Ovary (tissue), 3 donors: Measurements from ENCODE around the gene ZNF217.

Experiments
- POLR2A ChIP-seq: fragments of 450-650 bp; IDR thresholded peaks from one replicate; pipeline ENCODE4 v1.6.1; 2017; ENCODE audit warnings: antibody characterized with exemption, mild to moderate bottlenecking, moderate library complexity
- TF ChIP-seq, protein P1 (sequence below), 3 donors: fragments of 450-650 bp in 2 of 3; fragments of 200-600 bp in 1 of 3; IDR thresholded peaks; one replicate each; pipeline versions ENCODE4 v1.5.1 to v1.8.0; 2016 to 2022; ENCODE audit warnings: antibody characterized with exemption in 3 of 3, mild to moderate bottlenecking in 1 of 3
- donor health status: DM: no; HTN: no; CAD: no.

- TF ChIP-seq, protein P1, sequence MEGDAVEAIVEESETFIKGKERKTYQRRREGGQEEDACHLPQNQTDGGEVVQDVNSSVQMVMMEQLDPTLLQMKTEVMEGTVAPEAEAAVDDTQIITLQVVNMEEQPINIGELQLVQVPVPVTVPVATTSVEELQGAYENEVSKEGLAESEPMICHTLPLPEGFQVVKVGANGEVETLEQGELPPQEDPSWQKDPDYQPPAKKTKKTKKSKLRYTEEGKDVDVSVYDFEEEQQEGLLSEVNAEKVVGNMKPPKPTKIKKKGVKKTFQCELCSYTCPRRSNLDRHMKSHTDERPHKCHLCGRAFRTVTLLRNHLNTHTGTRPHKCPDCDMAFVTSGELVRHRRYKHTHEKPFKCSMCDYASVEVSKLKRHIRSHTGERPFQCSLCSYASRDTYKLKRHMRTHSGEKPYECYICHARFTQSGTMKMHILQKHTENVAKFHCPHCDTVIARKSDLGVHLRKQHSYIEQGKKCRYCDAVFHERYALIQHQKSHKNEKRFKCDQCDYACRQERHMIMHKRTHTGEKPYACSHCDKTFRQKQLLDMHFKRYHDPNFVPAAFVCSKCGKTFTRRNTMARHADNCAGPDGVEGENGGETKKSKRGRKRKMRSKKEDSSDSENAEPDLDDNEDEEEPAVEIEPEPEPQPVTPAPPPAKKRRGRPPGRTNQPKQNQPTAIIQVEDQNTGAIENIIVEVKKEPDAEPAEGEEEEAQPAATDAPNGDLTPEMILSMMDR (IDR thresholded peaks at IDR 0.05) = no peak
- TF ChIP-seq POLR2A = no peak
These were observed 21.9 kb downstream of the ZNF217 start for GRCh38 chr20:53571555-53572286.
